Ishikawa (cell line): ENCODE results near the gene CACNA2D3.

Source experiments
- CEBPB ChIP-seq: IDR thresholded peaks from 2 replicates; pipeline ENCODE4 v1.6.1; 2012
- EP300 ChIP-seq: IDR thresholded peaks from 2 replicates; pipeline ENCODE4 v1.6.1; 2012; ENCODE audit warnings: borderline replicate concordance
- FOXM1 ChIP-seq: IDR thresholded peaks from 2 replicates; pipeline ENCODE4 v1.6.1; 2012; ENCODE audit warnings: low read depth, borderline replicate concordance
- RAD21 ChIP-seq: IDR thresholded peaks from 2 replicates; pipeline ENCODE4 v1.6.1; 2012; ENCODE audit warnings: low read depth
- TAF1 ChIP-seq: IDR thresholded peaks from 2 replicates; pipeline ENCODE4 v1.6.1; 2012; ENCODE audit warnings: low read depth, mild to moderate bottlenecking
- ZBTB7A ChIP-seq: IDR thresholded peaks from 2 replicates; pipeline ENCODE4 v1.6.1; 2012; ENCODE audit warnings: low read depth

- TF ChIP-seq EP300 (no peak), CEBPB (no peak), RAD21 (no peak), TAF1 (no peak), ZBTB7A (no peak), FOXM1 (no peak)
Measured at GRCh38 chr3:54772746-54773145, 650.4 kb downstream of the CACNA2D3 start.
